HAP-1 (cell line): Measurements from ENCODE around the gene PRDX3.

Experiments
- DNase-seq, 2 experiments: peaks; one replicate each; pipeline ENCODE4 v3.0.0-alpha.2; 2016 to 2020; ENCODE audit warnings: low spot score in 2 of 2
- H3K27me3 ChIP-seq: fragments of 250-450 bp; sonication (Bioruptor Pico); 2 replicates; pipeline ENCODE4 v1.5.1; 2020; ENCODE audit warnings: low read depth, mild to moderate bottlenecking, moderate library complexity
- H3K36me3 ChIP-seq: fragments of 250-450 bp; sonication (Bioruptor Pico); replicated peaks from 2 replicates; pipeline ENCODE4 v1.5.1; 2020; ENCODE audit warnings: mild to moderate bottlenecking
- H3K4me1 ChIP-seq: fragments of 250-450 bp; sonication (Bioruptor Pico); 2 replicates; pipeline ENCODE4 v1.5.1; 2020; ENCODE audit warnings: mild to moderate bottlenecking
- H3K4me3 ChIP-seq: fragments of 250-450 bp; sonication (Bioruptor Pico); 2 replicates; pipeline ENCODE4 v1.5.1; 2020; ENCODE audit warnings: mild to moderate bottlenecking, moderate library complexity
- H3K9me3 ChIP-seq: fragments of 250-450 bp; sonication (Bioruptor Pico); 2 replicates; pipeline ENCODE4 v1.5.1; 2020; ENCODE audit warnings: mild to moderate bottlenecking, moderate library complexity
- in situ Hi-C: fragments of 300-500 bp; cut with MboI; formaldehyde crosslinking; loops from 3 replicates; pipeline ENCODE4 v1.14.3; 2020; ENCODE audit warnings: low sequenced_read_pairs, inconsistent platforms, mixed read lengths

PRDX3 gene

GRCh38 chr10:119178372-119179119 is at the start of gene PRDX3:
PRDX3 (minus strand) TSS chr10:119178812; CDS start chr10:119178790, 22 bp downstream.
- DNase-seq: peak; percentile 93 to 98
- H3K9me3 ChIP-seq: no peaks in the 10 kb centered on the region
- peak within 1 kb of the TSS; percentile 95 for H3K4me3 ChIP-seq
- no peaks in the 10 kb centered on the region for H3K27me3 ChIP-seq
- H3K36me3 ChIP-seq: peaks cover 32% of the 10 kb centered on the region
- H3K4me1 ChIP-seq: peaks cover 9% of the 10 kb centered on the region
- in situ Hi-C loops: no loop called here

DNA sequence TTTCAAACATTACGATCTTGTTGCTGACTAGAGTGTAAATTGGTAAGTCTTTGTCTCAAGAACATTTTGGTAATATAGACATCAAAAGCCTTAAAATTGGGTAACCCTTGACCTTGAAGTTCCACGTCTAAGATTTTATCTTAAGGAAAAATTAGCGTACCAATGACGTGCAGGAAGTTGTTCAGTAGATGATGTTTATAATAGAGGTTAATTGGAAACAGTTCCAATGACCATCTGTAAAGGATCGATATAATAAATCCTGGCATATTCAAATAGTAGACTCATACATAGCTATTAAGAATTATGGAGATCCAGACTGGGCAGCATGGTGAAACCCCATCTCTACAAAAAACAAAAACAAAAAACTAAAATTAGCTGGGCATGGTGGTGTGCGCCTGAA is 49.2 kb upstream of the PRDX3 start:
- no peaks in the 10 kb centered on the region for H3K36me3 ChIP-seq
- no peaks in the 10 kb centered on the region for H3K4me1 ChIP-seq
- no peaks in the 10 kb centered on the region for H3K9me3 ChIP-seq
- DNase-seq: no peak
- in situ Hi-C loops: no loop called here
- no peak overlapping the region for H3K4me3 ChIP-seq
- no peaks in the 10 kb centered on the region for H3K27me3 ChIP-seq

- Histone ChIP-seq H3K4me3 (no peak overlapping the region), H3K36me3 (no peaks in the 10 kb centered on the region), H3K9me3 (no peaks in the 10 kb centered on the region), H3K27me3 (no peaks in the 10 kb centered on the region), H3K4me1 (no peaks in the 10 kb centered on the region)
- no peak for DNase-seq
- in situ Hi-C loops: no loop called here
These were observed 46.6 kb upstream of the PRDX3 start for GRCh38 chr10:119225083-119225658.

GRCh38 chr10:119222966-119223386 is 44.4 kb upstream of the PRDX3 start:
- in situ Hi-C loops: no loop called here
- Histone ChIP-seq H3K27me3 (no peaks in the 10 kb centered on the region), H3K4me1 (no peaks in the 10 kb centered on the region), H3K9me3 (no peaks in the 10 kb centered on the region), H3K36me3 (no peaks in the 10 kb centered on the region), H3K4me3 (no peak overlapping the region)
- DNase-seq: no peak

- Histone ChIP-seq H3K4me3 (no peak overlapping the region), H3K27me3 (no peaks in the 10 kb centered on the region), H3K9me3 (no peaks in the 10 kb centered on the region), H3K36me3 (no peaks in the 10 kb centered on the region), H3K4me1 (no peaks in the 10 kb centered on the region)
- no peak for DNase-seq
- in situ Hi-C loops: no loop called here
These were observed 43.9 kb upstream of the PRDX3 start for GRCh38 chr10:119222537-119222936.

GRCh38 chr10:119221666-119222065 is 43.1 kb upstream of the PRDX3 start:
- Histone ChIP-seq H3K4me1 (no peaks in the 10 kb centered on the region), H3K36me3 (no peaks in the 10 kb centered on the region), H3K9me3 (no peaks in the 10 kb centered on the region), H3K27me3 (no peaks in the 10 kb centered on the region), H3K4me3 (no peak overlapping the region)
- no peak for DNase-seq
- in situ Hi-C loops: no loop called here

DNA sequence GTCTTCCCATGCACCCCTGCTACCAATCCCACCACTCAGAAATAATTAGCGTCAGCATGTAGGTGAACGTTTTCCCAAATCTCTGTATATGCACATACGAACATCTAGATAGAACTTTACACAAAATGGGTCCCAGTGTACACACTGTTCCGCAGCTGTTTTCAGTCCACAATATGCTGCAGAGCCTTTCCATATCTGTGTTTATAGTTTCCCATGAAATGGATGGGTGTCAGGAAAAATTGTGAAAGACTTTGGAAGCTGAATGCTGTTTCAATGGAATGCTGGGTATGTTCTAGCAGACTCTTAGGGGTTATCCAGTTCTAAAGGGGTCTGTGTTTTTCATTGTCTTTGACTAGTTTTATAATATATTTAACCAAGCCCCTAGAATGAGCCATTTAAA is 42.6 kb upstream of the PRDX3 start:
- H3K4me3 ChIP-seq: no peak overlapping the region
- in situ Hi-C loops: no loop called here
- no peaks in the 10 kb centered on the region for H3K27me3 ChIP-seq

GRCh38 chr10:119219871-119220270 is 41.3 kb upstream of the PRDX3 start:
- H3K36me3 ChIP-seq: no peaks in the 10 kb centered on the region
- DNase-seq: no peak
- H3K4me1 ChIP-seq: no peaks in the 10 kb centered on the region
- H3K27me3 ChIP-seq: no peaks in the 10 kb centered on the region
- H3K9me3 ChIP-seq: no peaks in the 10 kb centered on the region
- no peak overlapping the region for H3K4me3 ChIP-seq
- in situ Hi-C loops: no loop called here

More for the DNA sequence above, 42.6 kb upstream of the PRDX3 start:
- no peaks in the 10 kb centered on the region for H3K4me1 ChIP-seq
- no peaks in the 10 kb centered on the region for H3K9me3 ChIP-seq
- H3K36me3 ChIP-seq: no peaks in the 10 kb centered on the region
- DNase-seq: no peak

- no peak overlapping the region for H3K4me3 ChIP-seq
- H3K36me3 ChIP-seq: no peaks in the 10 kb centered on the region
- no peak for DNase-seq
- H3K4me1 ChIP-seq: no peaks in the 10 kb centered on the region
- H3K9me3 ChIP-seq: no peaks in the 10 kb centered on the region
- in situ Hi-C loops: no loop called here
- no peaks in the 10 kb centered on the region for H3K27me3 ChIP-seq
These were observed 39.4 kb upstream of the PRDX3 start for GRCh38 chr10:119217991-119218490.

DNA sequence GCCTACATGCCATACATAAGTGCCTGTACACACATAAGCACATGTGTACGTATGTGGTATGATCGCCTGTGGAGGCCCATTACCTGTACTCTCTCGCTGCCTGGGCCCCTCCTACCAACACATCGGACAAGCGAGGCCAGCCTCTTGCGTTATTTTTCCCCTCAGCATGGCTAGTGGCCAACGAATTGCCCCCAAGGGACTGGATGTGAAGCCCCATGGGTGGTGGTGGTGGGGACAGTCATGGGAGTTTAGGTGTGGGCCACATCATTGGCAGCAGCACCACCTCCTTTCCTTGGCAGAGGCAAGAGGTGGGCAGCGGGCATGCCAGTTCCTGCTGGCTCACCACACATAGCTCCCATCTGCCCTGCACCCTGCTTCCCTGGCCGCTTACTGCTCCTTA is 38.8 kb upstream of the PRDX3 start:
- DNase-seq: no peak
- Histone ChIP-seq H3K27me3 (no peaks in the 10 kb centered on the region), H3K4me1 (peaks cover 2% of the 10 kb centered on the region; the same call in 1 of the 2 replicates), H3K36me3 (no peaks in the 10 kb centered on the region), H3K9me3 (no peaks in the 10 kb centered on the region), H3K4me3 (no peak overlapping the region)
- in situ Hi-C loops: no loop called here

GRCh38 chr10:119216127-119216526 is 37.5 kb upstream of the PRDX3 start:
- in situ Hi-C loops: no loop called here
- H3K36me3 ChIP-seq: no peaks in the 10 kb centered on the region

DNA sequence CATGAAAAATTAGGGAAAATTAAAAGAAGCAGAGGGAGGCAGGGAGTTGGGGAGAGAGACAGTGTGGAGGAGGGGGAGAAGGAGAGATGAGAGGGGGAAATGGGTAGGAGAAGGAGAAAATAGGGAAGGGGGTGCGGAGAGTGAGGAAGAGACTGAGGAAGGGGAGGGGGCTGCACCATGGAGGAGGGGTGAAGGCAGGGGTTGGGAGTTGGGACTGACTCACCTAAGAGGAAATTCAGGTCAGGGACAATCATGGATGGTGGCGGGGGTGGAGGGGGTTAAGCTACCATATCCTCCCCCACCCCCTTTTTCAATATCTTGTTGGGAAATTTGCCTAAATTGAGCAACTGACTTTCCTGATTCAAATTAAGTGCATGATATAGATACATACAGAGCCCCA is 36.8 kb upstream of the PRDX3 start:
- in situ Hi-C loops: no loop called here
- Histone ChIP-seq H3K4me1 (peaks cover 22% of the 10 kb centered on the region), H3K36me3 (no peaks in the 10 kb centered on the region), H3K9me3 (no peaks in the 10 kb centered on the region), H3K27me3 (no peaks in the 10 kb centered on the region), H3K4me3 (no peak overlapping the region)
- DNase-seq: no peak

More at GRCh38 chr10:119216127-119216526, 37.5 kb upstream of the PRDX3 start:
- Histone ChIP-seq H3K9me3 (no peaks in the 10 kb centered on the region), H3K4me1 (peaks cover 14% of the 10 kb centered on the region), H3K4me3 (no peak overlapping the region), H3K27me3 (no peaks in the 10 kb centered on the region)
- DNase-seq: no peak

- Histone ChIP-seq H3K27me3 (no peaks in the 10 kb centered on the region), H3K4me3 (no peak overlapping the region), H3K4me1 (peaks cover 39% of the 10 kb centered on the region), H3K9me3 (no peaks in the 10 kb centered on the region), H3K36me3 (no peaks in the 10 kb centered on the region)
- no peak for DNase-seq
- in situ Hi-C loops: no loop called here
These were observed 33.2 kb upstream of the PRDX3 start for GRCh38 chr10:119211625-119212441.

DNA sequence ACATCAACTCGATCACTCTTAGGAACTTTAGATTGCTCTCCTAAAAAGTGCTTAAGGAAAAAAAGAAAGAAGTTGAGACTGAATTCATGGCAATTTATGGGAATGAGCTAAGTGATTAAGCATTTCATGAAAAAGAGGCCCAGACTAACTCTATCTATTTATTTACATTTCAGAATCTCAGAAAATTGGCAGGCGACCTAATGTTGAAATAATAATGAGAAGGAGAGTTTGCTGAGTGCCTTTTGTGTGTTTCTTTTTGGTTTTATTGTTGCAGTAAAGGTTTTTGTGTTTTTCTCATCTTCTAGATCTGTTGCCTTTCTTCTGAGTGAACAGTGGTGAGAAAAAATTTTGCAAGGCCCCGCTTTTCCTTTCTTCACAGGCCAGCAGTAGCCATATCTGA is 32.6 kb upstream of the PRDX3 start:
- Histone ChIP-seq H3K4me1 (peaks cover 43% of the 10 kb centered on the region), H3K9me3 (no peaks in the 10 kb centered on the region), H3K27me3 (no peaks in the 10 kb centered on the region), H3K36me3 (no peaks in the 10 kb centered on the region), H3K4me3 (no peak overlapping the region)
- in situ Hi-C loops: no loop called here
- no peak for DNase-seq
